Measurements from ENCODE around the gene C2orf15.
"Not testable (repeated sequence)": the region's sequence is repeated elsewhere in the genome, so short reads cannot be mapped to it uniquely, and the experiment has no call there.

- TF ChIP-seq, protein P1, sequence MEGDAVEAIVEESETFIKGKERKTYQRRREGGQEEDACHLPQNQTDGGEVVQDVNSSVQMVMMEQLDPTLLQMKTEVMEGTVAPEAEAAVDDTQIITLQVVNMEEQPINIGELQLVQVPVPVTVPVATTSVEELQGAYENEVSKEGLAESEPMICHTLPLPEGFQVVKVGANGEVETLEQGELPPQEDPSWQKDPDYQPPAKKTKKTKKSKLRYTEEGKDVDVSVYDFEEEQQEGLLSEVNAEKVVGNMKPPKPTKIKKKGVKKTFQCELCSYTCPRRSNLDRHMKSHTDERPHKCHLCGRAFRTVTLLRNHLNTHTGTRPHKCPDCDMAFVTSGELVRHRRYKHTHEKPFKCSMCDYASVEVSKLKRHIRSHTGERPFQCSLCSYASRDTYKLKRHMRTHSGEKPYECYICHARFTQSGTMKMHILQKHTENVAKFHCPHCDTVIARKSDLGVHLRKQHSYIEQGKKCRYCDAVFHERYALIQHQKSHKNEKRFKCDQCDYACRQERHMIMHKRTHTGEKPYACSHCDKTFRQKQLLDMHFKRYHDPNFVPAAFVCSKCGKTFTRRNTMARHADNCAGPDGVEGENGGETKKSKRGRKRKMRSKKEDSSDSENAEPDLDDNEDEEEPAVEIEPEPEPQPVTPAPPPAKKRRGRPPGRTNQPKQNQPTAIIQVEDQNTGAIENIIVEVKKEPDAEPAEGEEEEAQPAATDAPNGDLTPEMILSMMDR (IDR thresholded peaks at IDR 0.05): not testable (repeated sequence)
- TF ChIP-seq POLR2A (IDR thresholded peaks at IDR 0.05): not testable (repeated sequence)
These were observed 50.9 kb downstream of the C2orf15 start for GRCh38 chr2:99192364-99192763.
